ENCODE results near the gene PTPRN.
"Not testable (repeated sequence)": the region's sequence is repeated elsewhere in the genome, so short reads cannot be mapped to it uniquely, and the experiment has no call there.

The PTPRN gene

DNA sequence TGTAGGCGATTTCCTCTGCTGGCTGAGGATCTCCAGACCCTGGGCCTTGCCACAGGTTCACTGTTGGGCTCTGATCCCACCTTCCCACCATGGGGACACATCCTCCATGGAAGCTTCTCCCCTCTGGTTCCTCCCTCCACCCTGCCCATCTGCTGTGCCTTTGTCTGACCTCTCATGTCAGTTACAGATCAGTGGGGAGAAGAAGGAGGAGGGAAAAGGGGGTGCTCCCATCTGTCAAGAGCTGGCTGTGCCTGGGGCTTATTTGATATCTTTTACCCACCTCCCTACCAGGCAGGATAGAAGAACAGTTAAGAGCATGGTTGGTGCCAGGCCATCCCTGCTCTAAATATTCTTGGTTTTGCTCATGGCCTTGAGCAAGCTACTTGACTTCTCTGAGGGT lies 42.3 kb downstream of the PTPRN start:
- no peak for FAIRE-seq

DNA sequence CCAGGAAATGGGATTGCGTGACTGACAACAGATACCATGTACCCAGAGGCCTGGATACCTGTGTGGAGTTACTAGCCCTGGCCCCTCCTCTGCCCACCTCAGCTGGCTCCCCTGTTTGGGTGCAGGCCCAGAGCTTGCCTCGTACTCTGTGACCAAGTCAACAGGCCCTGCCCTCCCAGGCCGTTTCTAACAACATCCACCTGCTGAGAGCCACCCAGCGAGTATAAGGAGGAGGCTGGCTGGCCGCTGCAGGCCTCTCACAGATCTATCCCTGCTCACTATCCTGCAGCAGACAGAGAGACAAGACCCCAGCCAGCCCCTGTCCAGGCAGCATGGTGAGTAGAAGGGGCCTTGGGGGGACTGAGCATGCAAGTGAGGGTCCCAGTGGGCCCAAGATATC lies 43.0 kb downstream of the PTPRN start:
- no peak for FAIRE-seq

DNA sequence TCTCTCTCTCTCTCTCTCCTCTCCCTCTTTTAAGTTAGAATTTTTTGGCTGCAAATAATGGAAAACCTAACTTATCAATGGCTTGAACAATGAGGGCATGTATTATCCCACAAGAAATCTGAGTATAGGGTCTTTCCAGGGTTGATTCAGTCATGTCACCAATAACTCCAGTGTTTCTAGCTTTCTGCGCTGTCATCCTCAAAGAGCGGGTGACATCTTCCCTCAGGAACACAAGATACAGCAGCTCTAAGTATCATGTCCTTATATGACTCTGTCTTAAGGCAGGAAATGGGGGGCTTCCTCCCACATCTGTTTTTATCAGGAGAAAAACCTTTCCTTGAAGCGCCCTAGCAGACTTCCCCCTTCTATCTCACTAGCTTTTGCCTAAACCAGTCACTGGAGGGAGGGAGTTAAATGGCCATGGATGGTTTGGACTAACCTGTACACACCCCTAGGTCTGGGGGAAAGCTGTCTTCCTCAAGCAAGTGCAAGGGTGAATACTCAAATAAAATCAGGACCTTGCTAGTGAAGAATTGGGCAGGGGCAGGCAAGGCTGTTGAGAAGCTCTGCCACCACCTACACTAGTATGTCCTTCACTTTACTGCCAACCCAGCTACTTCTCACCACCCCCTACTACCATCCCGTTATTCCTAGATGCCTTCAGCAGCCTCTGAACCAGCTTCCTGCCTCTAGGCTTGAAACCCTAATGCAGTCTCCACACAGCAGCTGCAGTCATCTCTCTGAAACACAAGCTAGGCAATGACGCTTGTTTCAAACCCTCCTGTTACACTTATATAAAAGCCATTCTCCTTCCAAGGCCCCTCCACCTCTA lies 48.0 kb downstream of the PTPRN start:
- FAIRE-seq = no peak

DNA sequence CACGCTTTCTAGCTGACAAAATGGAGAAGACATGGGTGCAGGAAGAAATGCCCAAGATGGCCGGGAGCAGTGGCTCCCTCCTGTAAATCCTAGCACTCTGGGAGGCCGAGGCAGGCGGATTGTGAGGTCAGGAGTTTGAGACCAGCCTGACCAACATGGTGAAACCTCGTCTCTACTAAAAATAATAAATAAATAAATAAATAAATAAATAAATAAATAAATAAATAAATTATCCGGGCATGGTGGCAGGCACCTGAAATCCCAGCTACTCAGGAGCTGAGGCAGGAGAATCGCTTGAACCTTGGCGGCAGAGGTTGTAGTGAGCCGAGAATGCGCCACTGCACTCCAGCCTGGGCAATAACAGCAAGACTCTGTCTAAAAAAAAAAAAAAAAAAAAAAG lies 50.3 kb downstream of the PTPRN start:
- not testable (repeated sequence) for FAIRE-seq

DNA sequence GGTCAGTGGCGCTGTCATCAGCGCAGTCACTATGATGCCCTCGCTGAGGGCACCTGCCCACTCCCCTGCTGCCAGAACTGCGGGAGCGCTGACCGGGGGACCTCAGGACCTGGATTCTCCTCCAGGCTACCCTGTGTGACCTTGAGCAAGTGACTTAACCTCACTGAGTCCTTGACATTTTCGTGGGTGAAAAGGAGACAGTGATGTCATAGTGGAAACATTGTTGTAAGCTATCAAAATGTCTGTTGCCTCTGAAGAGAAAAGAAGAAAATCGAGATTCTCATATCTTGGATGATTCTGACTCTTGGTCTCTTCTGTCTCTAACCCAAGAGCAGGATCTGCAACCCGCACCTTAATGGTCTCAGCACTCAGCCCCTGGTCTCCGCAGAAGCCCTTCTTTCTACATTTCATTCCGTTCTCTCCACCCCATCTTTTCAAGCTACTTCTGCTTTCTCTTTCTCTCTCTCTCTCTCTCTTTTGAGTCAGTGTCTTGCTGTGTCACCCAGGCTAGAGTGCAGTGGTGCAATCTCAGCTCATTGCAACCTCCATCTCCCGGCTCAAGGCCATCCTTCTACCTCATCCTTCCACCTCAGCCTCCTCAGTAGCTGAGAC lies 54.5 kb downstream of the PTPRN start:
- FAIRE-seq = no peak

- FAIRE-seq = no peak
Measured at GRCh38 chr2:219253753-219254589, 55.2 kb downstream of the PTPRN start, which contains the start of gene TUBA4A. TSS of gene TUBA4A (minus strand) at chr2:219253918. CDS start at chr2:219253858, 60 bp downstream.

DNA sequence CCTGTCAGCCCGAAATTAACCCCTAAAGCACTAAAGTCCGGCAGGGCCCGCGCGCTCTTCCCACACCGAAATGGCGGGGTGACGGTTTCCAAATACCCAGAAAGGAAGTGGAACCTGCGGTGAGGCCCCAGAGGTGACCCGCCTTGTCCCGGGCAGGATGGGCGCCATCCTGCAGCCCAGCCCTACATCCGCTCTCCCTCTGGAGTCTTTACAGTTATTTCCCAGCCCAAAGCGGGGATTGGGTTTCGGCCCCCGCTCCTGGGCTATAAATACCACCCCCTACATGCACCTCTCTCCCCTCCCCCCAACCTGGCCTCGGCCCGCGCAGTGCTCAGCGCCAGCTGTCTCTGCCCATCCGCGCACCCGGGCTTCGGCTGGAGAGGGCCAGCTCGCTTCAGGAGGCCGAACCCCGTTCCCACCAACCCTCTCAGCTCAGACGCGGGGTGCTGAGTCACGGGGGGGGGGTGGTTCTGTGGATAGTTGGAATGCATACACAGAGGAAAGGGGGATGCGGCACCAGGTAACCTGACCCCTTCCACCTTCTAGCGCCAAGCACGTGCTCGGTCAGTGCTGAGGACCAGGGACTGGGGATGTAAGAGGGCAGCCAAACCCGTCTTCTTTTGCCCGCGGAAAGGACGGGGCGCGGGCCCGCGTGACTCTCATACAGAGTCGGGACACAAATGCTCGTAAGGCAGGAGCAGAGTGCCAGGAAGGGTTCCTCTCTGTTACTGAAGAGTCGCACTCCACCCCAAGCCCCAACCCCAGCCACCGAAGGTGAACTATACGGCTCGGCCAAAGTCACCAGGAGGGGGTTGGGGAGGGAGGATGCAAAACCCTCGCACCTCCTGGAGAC lies 56.1 kb downstream of the PTPRN start, which contains the start of gene TUBA4B:
Gene TUBA4B, plus strand, starts transcription at position 344 of the 853 bp plus-strand sequence. Its CDS starts 165 bp downstream, at position 509.
- no peak for FAIRE-seq

DNA sequence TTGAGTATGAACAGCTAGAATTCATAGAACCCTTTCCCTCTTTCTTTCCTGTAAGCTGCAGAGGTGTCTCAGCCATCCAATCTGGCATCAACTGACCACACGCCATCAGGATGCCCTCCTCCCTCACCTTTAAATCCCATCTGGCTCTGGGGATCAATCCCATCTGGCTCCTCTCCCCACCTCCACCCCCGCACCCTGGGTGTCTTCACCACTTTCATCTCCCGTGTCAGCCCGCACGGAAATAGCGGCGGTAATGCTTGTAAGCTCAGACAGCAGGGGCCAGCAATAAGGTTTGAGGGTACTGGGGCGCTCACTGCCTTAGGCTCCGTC lies 56.7 kb downstream of the PTPRN start:
- no peak for FAIRE-seq

DNA sequence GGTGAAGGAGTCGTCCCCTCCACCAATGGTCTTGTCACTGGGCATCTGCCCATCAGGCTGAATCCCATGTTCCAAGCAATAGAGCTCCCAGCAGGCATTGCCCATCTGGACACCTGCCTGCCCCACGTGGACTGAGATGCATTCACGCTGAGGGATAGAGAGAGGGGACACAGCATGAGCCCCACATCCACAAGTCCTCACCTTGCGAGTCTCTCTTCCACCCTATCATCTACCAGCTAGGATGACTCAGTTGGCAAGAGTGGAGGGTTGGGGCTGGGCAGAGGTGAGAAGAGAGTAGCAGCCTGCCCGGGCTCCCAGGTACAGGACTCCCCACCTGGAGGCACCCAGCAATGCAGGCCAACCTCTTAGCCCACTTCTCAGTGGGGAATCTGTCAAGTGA lies 57.1 kb downstream of the PTPRN start:
- no peak for FAIRE-seq

- no peak for FAIRE-seq
Measured at GRCh38 chr2:219251656-219252055, 57.5 kb downstream of the PTPRN start.

DNA sequence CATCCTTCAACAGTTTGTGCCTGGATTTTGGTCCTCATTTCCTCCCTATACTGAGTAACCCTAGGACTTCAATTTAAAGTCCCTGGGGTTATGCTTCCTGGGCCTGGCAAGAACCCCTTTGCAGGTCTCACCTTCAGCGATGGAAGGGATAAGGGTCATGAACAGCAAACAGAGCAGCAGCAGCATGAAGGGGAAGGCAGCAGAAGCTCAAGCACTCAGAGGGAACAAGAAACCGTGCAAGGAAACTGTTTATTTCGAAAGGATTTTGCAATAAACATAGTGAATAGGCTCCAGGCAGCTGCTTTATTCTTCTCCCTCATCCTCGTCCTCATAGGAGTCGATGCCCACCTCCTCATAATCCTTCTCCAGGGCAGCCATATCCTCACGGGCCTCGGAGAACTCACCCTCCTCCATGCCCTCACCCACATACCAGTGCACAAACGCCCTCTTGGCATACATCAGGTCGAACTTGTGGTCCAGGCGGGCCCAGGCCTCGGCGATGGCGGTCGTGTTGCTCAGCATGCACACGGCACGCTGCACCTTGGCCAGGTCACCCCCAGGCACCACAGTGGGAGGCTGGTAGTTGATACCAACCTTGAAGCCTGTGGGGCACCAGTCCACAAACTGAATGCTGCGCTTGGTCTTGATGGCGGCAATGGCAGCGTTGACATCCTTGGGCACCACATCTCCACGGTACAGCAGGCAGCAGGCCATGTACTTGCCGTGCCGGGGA lies 59.0 kb downstream of the PTPRN start:
- no peak for FAIRE-seq

GRCh38 chr2:219249203-219249980 lies 59.8 kb downstream of the PTPRN start:
- FAIRE-seq = no peak

GRCh38 chr2:219248845-219249202 lies 60.4 kb downstream of the PTPRN start:
- no peak for FAIRE-seq

GRCh38 chr2:219247678-219248642 lies 61.2 kb downstream of the PTPRN start:
- no peak for FAIRE-seq

DNA sequence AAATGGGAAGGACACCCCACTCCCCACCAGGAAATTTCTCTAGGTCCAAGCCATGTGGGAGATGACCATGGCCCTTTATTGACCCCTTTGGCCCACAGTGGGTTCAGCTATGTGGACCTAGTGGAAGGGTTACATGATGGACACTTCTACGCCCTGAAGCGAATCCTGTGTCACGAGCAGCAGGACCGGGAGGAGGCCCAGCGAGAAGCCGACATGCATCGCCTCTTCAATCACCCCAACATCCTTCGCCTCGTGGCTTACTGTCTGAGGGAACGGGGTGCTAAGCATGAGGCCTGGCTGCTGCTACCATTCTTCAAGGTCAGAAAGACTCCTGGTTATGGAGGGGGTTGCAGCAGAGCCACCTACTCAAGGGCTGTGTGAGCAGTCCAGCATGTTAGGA lies 62.6 kb downstream of the PTPRN start:
- FAIRE-seq = no peak

DNA sequence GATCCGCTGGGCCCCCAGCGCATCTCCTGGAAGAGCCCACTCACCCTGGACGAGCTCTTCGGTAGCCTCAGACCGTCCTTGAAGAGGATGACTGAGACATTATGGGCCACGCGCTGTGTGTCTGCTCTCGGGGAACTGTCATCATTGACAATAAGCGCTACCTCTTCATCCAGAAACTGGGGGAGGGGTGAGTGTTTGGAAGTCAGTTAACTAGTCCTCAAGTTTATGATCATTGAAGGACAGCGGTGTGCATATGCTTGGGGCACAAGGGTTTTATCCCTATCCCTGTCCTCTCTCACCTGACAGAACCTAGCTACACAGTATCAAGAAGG lies 63.3 kb downstream of the PTPRN start:
- FAIRE-seq = no peak

- no peak for FAIRE-seq
Measured at GRCh38 chr2:219245148-219245898, 63.9 kb downstream of the PTPRN start, which contains the start of the genes GLB1L and STK16. TSS of gene GLB1L (minus strand) at chr2:219245444. CDS start at chr2:219243573, 1,871 bp downstream. TSS of gene STK16 (plus strand) at chr2:219245479. CDS start at chr2:219246000, 521 bp downstream.

- FAIRE-seq = no peak
Measured at GRCh38 chr2:219244789-219245147, 64.4 kb downstream of the PTPRN start.

DNA sequence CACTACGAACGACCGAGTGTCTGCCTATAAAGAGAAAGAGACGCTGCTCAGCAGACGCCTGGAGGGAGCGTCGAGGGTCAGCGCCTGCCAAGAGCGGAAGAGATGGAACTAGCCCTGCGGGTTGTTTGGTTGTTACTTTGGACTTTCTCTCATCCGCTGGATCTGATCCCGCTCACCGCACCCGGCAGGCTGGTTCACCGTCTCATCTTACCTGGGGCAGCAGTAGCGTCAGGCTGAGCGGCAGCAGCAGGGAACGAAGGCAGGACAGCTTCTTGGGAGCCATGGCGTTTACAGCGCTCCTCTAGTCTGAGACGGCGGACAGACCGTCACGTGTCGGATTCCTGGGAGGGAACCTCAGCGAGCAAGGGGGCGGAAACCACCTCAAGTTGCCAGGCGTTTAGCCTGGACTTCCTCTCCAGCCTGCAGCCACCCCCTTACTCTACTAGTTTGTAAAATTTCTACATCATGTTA lies 65.9 kb downstream of the PTPRN start:
- FAIRE-seq = no peak
